A673 (cell line): Measurements from ENCODE around the gene C12orf57.

Source experiments
- EZH2 ChIP-seq: fragments of 200-600 bp; sonication (generic); IDR thresholded peaks from 2 replicates; pipeline ENCODE4 v1.6.1; 2017; ENCODE audit warnings: borderline replicate concordance, low read depth, mild to moderate bottlenecking, mixed read lengths, antibody characterized with exemption, low read length; ENCODE audit not compliant: poor library complexity, severe bottlenecking
- TF ChIP-seq, protein P1 (sequence below): fragments of 300-800, 200-600 bp; sonication (generic); conservative IDR thresholded peaks from 2 replicates; pipeline ENCODE4 v1.5.1; 2017; ENCODE audit warnings: low read depth, mild to moderate bottlenecking, antibody characterized with exemption, low read length, moderate library complexity, mixed read lengths

GRCh38 chr12:6936636-6937480, 7.0 kb upstream of the C12orf57 start:
- TF ChIP-seq, protein P1, sequence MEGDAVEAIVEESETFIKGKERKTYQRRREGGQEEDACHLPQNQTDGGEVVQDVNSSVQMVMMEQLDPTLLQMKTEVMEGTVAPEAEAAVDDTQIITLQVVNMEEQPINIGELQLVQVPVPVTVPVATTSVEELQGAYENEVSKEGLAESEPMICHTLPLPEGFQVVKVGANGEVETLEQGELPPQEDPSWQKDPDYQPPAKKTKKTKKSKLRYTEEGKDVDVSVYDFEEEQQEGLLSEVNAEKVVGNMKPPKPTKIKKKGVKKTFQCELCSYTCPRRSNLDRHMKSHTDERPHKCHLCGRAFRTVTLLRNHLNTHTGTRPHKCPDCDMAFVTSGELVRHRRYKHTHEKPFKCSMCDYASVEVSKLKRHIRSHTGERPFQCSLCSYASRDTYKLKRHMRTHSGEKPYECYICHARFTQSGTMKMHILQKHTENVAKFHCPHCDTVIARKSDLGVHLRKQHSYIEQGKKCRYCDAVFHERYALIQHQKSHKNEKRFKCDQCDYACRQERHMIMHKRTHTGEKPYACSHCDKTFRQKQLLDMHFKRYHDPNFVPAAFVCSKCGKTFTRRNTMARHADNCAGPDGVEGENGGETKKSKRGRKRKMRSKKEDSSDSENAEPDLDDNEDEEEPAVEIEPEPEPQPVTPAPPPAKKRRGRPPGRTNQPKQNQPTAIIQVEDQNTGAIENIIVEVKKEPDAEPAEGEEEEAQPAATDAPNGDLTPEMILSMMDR: no peak
- TF ChIP-seq EZH2: no peak
